Retinal pigment epithelial cell (primary cell): Measurements from ENCODE around the gene ZNF556.
"Not testable (repeated sequence)": the region's sequence is repeated elsewhere in the genome, so short reads cannot be mapped to it uniquely, and the experiment has no call there.

ENCODE experiments used
- DNase-seq: peaks from one replicate; pipeline ENCODE4 v3.0.0-alpha.2; 2010; ENCODE audit warnings: low read depth
- H3K4me3 ChIP-seq: 2 replicates; pipeline ENCODE4 v1.5.1; 2011; ENCODE audit warnings: mild to moderate bottlenecking, low read length, control low read depth, moderate library complexity
- CTCF ChIP-seq: conservative IDR thresholded peaks from 2 replicates; pipeline ENCODE4 v1.5.1; 2011; ENCODE audit warnings: low read depth, low read length, control low read depth, inconsistent platforms

The ZNF556 gene

GRCh38 chr19:2896694-2897093, 29.6 kb downstream of the ZNF556 start:
- no peak for DNase-seq
- no peak overlapping the region for H3K4me3 ChIP-seq
- no peak for TF ChIP-seq CTCF

DNA sequence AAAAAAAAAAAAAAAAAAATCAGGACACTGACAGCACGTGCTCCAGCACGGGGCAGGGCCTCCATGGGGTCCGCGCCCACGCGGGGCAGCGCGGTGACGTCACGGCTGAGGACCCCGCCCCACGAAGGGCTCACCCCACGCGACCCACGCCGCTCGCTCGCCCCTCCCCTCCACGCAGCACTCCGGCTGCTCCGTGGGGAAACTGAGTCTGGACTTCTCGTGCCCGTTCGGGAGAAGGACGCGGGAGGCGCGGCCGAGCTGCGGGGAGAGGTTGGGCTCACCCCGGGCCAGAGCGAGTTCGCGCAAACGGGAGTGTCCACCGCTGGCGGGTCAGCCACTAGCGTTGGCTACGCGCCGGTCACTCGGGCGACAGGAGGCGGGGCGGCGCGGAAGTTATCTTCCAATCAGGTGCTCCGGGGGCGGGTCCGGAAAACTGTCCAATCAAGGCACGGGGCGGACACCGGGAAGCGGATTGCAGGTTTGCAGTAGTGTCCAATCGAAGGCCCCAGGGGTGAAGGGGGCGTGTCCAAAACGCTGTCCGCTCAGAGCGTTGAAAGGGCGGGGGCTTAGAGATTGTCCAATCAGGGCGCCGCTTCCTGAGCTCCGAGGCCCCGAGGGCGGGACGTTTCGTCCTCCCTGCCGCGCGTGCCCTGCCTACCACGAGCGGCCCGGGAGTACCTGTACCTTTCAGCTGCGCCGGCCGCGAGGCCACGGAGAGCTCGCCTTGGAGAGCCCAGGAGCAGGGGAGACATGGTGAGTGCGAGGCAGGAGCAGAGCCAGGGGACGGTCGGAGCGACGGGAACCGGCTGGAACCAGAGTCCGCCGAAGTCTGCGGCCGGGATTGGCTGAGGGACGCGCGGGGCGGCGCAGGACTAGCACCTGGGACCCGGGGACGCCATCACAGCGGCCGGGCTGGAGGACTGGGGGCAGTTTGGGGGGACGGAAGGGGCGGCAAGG, 33.4 kb downstream of the ZNF556 start, which contains the start of gene ZNF57:
Gene ZNF57 (plus strand): TSS at position 633 of the 957 bp plus-strand sequence. CDS start 118 bp downstream, at position 751.
- peak; percentile 98 for DNase-seq
- peak within 1 kb of the TSS; percentile 87 for H3K4me3 ChIP-seq
- no peak for TF ChIP-seq CTCF

- DNase-seq: no peak
- H3K4me3 ChIP-seq: no peak overlapping the region
- TF ChIP-seq CTCF: no peak
These were observed 35.6 kb downstream of the ZNF556 start for GRCh38 chr19:2902590-2903218.

- not testable (repeated sequence) for H3K4me3 ChIP-seq, DNase-seq
These were observed 36.2 kb downstream of the ZNF556 start for GRCh38 chr19:2903326-2903725.

DNA sequence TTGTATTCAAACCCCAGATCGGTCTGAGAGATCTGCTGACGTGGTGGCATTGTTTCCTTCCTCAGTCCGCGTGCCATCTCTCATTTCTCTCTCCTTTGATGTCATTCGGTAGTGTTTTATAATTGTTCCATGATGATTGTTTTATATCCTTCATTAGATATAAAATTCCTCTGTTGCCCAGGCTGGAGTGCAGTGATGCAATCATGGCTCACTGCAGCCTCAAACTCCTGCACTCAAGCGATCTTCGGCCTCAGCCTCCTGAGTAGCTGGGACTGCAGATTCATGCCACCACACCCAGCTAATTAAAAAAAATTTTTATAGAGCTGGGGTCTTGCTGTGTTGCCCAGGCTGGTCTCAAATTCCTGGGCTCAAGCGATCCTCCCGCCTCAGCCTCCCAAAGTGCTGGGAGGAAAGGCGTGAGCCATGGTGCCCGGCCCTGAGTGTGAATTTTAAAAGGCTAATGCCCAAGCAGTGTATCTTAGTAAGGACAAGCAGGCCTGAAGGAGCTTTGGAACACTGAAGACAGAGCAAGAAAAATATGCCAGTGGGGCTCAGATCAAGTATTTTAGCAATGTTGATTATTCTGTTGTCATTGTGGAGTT, 38.9 kb downstream of the ZNF556 start:
- H3K4me3 ChIP-seq: no peak overlapping the region
- no peak for DNase-seq
- no peak for TF ChIP-seq CTCF

- no peak for DNase-seq
- TF ChIP-seq CTCF: no peak
- H3K4me3 ChIP-seq: no peak overlapping the region
These were observed 39.6 kb downstream of the ZNF556 start for GRCh38 chr19:2906631-2907195.

- no peak for TF ChIP-seq CTCF
- DNase-seq: no peak
- no peak overlapping the region for H3K4me3 ChIP-seq
These were observed 45.2 kb downstream of the ZNF556 start for GRCh38 chr19:2912306-2912705.
